HG02623 (cell line): ENCODE data around the gene SERPINB7.

ENCODE experiments used
- ATAC-seq: cut with Tn5 transposase; IDR thresholded peaks from one replicate; pipeline ENCODE4 v1.9.1; 2021; ENCODE audit warnings: moderate library complexity; ENCODE audit not compliant: unreplicated experiment

SERPINB7 gene

DNA sequence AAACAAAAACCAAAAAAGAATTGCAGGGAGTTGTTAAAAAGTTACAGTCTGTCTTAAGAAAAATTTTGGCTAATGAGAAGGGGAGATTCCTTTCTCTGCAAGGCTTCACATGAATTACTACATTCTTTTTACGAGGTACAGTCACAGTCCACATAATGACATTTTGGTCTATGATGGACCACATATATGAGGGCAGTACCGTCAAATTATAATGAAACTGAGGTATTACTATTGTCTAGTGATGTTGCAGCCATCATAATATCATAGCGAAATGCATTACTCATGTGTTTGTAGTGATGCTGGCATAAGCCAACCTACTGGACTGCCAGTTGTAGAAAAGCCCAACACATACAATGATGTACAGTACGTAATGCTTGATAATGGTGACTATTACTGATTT lies 12.5 kb downstream of the SERPINB7 start:
- ATAC-seq, result no peak

DNA sequence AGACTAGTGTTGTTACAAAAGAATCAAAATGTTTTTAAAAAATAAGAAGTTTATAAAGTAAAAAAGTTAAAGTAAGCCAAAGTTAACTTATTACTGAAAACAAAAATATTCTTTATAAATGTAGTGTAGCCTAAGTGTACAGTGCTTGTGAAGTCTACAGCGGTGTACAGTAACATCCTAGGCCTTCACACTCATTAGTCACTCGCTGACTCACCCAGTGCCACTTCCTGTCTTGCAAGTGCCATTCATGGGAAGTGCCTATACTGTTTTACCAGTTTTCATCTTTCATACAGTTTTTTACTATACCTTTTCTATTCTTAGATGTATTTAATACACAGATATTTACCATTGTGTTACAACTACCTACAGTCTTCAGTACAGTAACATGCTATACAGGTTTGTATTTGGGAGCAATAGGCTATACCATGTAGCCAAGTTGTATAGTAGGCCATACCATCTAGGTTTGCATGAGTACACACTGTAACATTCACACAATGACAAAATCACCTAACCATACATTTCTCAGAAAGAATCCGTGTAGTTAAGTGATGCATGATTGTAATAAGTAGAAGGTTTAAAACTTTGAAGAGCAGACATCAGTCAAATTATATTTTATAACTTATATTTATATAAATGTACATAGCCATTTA lies 13.4 kb downstream of the SERPINB7 start:
- peak; percentile 57 for ATAC-seq

DNA sequence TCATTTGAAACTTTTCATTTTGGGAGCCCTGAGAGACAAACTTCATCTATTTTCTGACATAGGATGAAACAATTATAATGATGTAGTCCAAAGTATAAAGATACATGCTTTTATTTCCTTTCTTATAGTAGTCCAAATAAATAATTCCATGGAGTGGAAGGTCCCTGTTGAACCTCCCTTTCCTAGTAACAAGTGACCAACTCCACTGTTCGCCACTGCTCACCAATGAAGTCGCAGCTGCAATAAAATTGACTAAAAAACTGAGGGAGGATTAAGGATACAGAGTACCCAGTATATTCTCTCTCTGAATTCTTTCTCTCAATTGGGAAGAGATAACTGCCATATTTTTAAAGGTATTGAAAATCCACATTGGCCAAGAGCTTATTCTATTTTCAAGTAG lies 14.1 kb downstream of the SERPINB7 start:
- no peak for ATAC-seq

DNA sequence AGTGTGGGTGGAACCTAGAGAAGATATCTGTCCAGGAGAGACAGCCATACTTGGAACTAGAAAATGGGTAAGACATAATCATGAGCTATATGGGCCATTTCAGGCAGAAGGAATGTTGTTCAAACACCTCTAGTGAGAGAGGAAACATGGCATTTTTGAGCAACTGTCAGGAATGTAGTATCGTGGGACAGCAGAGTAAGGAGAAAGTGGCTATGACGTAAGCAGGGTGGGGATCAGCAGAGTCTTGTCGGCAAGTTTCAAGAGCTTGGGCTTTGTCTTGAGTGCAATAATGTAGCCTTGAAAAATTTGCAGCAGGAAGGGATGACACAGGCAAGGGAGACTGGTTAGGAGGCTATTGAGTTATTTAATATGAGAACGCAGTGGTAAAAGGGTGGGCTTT lies 20.4 kb downstream of the SERPINB7 start:
- no peak for ATAC-seq

DNA sequence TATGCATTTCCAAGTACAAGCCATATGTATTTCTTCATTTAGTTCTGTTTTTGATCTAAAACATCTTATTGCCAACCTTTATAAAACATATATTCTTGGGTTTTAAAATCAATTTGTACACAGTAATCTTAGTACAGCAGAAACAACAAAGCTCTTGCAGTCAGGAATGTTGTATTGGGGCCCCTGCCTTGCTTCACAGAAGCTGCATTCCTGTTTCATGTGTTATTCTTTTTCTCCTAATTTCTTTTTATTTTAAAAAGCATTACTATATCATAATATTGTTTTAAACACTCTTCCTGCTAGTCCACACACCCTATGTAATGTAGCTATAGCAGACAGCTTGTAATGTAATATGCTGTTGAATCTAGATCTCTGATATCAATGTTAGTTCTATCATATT lies 24.0 kb downstream of the SERPINB7 start:
- ATAC-seq, result no peak

DNA sequence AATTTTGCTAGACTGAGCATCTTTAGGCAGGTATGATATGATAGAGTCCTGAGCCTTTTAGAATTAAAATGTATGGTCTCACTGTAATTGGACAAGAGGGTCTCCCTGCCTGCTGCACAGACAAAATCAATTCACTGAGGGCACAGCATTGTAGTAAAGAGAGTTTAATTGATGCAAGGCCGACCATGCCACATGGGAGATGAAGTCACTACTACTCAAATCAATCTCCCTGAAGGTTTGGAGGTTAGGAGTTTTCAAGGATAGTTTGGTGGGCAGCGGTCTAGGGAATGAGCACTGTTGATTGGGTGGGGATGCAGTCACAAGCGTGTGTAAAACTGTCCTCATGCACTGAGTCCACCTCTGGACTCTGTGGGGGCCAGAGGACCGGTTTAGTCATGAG lies 26.1 kb downstream of the SERPINB7 start:
- no peak for ATAC-seq

DNA sequence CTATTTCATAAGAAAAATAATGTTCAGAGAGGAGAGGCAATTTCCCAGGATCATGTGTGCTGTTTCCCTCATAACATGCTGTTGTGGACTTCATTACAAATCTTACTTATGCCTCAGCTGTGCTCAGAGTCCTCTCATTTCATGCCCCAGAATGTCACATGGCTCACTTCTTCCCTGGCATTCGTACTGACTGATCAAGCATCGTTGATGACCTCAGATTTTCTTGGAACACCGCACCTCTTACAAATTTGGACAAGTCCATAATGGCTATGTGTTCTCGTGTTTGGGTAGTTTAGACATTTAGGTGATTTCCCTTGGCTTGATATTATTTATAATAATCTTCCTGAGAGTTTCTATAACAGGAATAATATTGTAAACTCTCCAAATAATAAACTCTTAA lies 32.9 kb downstream of the SERPINB7 start:
- no peak for ATAC-seq

DNA sequence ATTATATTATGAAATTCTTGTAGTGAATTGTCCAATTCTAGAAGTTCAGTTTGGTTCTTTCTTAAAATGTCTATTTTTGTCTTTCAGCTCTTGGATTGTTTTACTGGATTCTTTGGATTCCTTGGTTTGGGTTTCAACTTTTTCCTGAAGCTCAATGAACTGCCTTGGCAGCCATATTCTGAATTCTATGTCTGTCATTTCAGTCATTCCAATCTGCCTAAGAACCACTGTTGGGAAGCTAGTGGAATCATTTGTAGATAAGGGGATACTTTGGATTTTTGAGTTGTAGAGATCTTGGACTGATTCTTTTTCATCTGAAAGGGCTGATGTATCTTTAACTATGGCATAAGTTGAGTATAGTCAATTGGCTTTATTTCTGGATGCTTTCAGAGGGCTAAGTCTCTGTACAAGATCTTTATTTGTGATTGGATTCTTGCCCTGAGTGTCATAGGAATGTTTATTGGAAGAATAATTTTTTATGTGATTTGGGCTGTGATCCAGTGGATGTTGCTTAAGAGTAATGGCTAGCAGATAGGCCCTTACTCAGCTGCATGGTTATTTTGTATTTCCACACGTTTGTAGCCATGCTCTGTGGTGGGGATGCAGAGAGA lies 42.3 kb downstream of the SERPINB7 start:
- ATAC-seq, result no peak

DNA sequence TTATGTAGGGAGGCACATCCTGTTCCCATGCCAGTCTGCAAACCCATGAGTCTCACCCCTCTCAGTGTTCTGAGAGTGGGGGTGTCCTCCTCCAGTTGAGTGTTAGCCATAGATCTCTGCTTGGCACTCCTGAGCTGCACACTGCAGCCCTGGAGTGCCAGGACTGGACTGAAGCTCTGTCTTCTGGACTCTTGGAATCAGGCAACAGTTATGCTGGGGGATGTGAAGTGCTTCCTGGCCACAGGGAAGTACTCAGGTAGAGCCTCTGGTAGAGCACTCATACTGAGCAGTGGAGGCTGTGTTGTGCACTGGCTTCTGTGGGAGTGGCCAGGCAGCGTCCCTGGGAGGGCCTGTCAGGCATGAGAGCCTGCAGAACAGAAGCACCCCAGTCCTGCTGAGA lies 43.0 kb downstream of the SERPINB7 start:
- no peak for ATAC-seq

DNA sequence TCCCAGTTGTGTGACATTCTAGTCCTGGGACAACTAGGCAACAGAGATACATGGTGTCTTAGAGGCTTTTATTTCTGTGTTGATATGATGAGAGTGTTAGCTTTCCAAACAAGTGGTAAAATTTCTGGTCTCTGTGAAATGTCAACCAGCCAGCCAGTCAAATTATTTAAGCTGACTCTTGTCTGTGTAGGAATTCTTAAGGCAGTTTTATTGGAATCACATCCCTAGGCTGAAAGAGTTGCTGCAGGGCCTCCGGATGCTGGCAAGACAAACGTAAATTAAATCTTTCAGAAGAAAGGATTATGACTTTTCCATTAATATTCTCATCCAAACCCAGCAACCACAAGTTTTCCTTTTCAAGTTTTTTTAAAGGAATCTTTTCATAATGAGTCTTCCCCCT lies 44.6 kb downstream of the SERPINB7 start:
- no peak for ATAC-seq

DNA sequence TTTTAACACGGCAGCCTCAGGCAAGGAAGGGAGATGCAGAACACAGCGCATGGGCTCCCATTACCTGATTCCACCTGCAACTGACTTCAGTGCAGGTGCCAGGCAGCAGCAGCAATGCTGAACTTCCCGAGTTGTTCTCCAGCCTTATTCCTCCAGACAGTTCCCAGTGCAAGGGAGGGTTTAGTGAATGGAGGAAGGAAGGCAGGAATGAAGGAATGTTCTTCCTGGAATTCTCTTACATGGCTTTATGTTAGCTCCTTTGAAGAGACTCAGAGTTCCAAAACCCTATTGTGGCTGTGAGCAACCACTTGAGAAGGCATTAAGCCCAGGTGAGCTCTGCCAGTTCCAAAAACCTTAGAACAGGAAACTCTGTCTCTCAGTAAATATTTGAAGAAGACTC lies 45.5 kb downstream of the SERPINB7 start:
- no peak for ATAC-seq

DNA sequence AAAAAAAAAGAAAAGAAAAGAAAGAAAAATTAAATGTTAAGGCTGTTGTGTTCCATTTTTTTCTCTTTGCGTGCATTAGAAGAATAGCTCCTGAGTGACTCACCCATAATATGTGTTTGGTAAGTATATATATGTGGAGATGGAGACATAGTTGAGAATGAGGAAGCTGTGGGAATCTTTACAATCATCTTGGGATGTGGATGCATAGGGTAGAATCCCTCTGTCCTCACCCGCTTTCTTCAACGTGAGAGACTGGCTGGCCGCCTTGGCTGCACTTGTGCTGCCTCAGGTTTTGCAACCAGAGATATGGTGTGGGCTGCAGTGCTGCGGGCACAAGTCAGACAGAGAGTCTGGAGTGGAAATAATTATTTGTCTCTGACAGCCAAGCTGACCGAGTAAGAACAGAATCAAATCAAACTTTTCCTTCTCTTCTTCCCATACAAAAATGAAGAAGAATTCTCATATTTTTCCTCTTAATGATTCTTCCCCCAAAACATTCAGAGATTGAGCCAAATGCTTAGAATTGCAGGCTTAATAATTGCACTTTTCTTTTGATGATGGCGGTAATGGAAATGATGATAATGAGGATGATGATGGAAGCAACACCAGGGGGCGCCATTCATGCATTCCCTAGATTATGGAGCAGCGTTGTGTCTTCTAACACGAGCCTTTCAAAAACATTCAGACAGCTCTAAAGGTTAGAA lies 48.5 kb downstream of the SERPINB7 start:
- no peak for ATAC-seq

DNA sequence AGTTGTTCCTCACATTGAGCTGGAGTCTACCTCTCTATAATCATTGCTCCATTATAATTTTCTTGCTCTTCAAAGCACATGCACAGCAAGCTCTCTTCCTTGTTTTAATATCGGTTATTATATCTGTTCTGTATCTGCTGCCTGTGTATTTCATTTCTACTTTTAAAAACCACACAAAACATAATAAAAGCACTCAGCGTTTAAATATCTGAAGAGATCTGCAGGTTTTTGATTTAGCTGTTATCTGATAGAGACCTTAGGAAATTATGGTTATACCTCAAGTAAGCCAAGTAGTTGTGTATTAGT lies 49.0 kb downstream of the SERPINB7 start:
- no peak for ATAC-seq

DNA sequence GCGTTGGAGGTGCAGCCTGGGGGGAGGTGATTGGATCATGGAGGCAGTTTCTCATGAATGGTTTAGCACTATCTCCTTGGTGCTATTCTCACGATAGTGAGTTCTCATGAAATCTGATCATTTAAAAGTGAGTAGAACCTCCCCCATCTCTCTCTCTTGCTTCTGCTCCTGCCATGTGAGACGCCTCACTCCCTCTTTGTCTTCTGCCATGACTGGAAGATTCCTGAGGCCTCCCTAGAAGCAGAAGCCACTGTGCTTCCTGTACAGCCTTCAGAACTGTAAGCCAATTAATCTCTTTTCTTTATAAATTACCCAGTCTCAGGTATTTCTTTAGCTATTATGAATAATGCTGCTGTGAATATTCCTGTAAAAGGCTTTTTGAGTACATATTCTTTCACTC lies 52.9 kb downstream of the SERPINB7 start:
- ATAC-seq, result no peak

DNA sequence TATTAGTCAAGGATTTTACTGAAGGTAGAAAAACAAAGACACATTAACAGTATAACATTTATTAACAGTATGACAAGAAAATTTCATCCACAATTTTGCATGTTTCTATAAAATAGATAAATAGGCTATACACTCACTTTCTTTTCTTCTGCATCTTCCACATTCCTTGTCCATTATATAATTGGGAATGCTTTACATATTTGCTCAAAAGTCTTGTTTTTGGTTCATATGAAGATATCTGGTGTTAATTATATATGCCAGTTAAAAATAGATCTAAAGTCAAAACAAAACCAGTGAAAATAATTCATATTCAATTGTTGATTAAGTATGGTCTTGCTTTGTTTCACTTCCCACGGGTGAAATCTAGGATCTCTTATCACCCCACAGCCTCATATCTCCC lies 53.4 kb downstream of the SERPINB7 start:
- ATAC-seq, result no peak

DNA sequence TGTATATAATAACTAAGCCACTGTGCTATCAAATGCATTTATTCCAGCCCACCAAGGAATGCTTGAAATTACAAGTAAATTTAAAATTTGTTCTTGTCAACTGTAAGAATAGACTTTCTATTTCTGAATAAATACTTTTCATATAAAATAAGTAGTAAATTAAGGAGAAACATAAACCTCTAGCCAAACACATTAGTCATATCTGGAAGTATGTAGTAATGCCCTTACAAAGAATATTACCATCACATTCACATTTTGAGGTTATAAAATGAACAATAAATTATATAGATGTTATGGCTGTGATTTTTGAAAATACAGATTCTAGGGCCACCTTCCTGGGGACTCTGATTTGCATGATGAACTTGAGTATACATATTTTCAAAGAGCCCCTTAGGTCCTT lies 54.7 kb downstream of the SERPINB7 start:
- no peak for ATAC-seq

DNA sequence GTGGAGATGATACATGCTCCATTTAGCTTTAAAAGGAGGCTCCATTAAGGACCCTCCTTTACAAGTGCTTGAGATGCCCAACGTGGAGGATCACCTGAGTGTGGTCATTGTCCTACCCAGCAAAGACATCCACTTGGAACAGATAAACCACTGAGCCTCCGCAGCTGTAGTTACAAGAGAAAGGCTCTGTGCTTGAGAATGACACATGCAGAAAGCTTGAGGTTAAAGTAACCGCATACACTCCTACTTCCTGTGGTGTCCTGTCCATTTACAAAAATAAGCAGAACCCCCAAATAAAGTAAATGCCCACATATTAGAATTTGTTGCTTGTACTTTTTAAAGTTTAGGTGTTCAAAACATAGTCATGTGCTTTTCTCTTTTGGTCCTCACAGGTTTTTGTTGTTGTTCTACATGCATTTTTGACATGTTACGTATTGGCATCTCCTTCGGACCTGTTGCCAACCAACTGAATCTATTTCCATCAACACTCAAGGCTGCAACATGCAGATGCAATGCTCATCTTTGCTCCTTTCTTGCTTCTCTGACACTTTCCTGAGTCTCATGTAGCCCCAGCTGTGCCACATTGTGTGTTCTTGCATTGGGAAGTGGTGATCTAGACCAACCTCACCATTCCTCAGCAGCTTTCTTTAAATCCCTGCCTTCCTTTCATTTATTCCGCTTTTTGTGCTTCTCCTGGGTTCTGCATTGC lies 56.0 kb downstream of the SERPINB7 start:
- ATAC-seq, result peak; percentile 89

DNA sequence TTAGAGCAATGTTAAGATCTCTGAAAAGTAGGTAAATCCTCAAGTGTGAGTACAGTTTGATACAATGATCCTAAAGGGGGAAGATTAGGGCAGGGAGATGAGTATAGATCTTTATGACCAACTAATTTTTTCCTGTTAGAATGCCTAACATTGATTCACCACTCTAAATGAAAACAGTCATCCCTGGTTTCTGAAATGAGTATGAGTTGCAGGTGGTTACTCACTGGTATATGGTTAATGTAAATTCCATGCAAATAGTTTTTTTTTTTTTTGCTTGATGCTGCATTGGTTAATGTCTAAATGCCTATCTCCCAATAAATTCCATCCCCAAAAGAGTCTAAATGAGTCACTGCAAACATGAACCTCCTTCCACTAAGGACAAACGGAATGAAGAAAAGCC lies 57.3 kb downstream of the SERPINB7 start:
- ATAC-seq, result peak; percentile 70

DNA sequence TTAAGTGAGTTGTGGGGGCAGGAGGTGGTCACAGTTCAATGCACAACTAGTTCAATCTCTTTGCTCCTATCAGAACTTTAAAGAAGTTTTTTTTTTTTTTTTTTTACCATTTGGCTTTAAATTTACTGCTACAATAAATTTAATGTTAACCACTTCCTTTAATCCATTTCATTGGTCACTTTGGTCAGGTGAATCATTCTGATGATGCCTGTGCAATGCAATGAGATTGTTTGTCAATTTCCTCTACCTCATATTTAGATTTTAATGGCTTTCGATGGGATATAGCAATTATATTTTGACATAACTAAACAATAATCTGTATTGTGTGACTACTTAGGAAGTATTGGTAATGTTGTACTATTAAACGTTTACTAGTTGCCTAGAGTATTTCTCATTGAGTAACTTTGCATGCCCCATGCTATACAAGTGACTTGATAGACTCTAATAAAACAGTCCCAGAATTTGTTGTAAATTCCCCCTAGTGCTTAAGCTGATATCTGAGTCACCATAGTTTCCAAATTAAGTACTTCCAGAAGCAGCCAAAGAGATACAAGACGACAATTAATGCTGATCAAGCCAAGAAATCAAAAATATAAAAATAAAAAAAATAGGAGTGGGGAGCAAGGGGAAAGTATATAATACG lies 59.4 kb downstream of the SERPINB7 start:
- ATAC-seq, result no peak

DNA sequence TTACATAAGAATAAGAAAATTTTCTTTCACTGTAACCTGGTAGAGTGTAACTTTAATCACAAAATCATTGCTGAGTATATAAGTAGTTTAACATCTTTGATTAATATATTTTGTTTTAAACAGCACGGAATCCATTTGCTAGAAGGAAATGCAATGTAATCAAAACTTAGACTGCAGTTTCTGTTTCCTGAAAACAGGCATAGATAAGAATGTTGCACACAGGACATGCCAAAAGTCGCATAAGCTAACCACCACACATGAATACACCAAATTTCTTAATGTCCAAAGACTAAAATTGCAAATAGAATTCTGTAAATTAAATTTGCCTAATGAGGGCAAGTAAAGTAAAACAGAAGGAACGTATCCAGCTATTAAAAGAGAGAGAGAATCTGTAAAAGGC lies 61.2 kb downstream of the SERPINB7 start:
- ATAC-seq, result no peak

DNA sequence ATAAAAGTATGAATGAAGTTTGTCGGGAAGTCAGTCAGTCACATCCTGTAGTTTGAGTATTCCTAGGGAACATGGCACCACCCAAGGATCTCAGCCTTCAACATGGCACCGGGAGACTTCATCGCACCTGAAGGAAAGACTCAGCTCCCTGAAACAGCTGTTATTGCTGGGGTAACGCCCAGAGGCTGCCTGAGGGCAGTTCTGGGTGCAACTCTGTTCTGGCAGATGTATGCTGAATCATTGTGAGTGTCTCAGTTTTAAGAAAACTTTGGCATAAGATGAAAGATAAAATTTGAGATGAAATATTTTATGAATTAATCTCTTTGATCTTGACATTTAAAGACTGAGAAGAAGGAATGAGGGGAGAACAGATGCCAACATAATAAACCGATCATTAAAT lies 62.4 kb downstream of the SERPINB7 start:
- no peak for ATAC-seq

DNA sequence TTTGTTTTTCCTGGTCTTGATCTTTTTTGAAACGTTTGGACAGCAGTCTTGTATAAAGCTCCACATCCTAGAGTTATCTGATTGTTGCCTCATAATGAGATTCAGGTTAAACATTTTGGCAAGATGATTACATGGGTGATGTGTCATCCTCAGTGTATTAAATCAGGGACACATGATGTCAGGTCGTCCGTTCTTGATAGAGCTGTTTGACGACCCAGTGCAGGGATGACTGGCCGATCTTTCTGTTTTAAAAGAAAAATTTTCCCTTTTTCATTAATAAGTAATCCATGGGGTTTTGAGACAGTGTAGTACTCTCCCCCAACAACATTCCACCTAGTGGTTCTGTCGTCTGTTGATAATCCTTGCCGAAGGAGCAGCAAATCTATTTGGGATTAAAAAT lies 67.8 kb downstream of the SERPINB7 start:
- peak; percentile 38 for ATAC-seq
